ENCODE measurements around the gene SDE2. TPM values are rescaled to one million over a fixed set of nuclear protein-coding genes. Genes with fewer than 3 reads are reported as not detected.
"Not testable (repeated sequence)": the region's sequence is repeated elsewhere in the genome, so short reads cannot be mapped to it uniquely, and the experiment has no call there.

The SDE2 gene
- total RNA-seq, 2 experiments from 2014 or later = 14.9 to 15.5 TPM

DNA sequence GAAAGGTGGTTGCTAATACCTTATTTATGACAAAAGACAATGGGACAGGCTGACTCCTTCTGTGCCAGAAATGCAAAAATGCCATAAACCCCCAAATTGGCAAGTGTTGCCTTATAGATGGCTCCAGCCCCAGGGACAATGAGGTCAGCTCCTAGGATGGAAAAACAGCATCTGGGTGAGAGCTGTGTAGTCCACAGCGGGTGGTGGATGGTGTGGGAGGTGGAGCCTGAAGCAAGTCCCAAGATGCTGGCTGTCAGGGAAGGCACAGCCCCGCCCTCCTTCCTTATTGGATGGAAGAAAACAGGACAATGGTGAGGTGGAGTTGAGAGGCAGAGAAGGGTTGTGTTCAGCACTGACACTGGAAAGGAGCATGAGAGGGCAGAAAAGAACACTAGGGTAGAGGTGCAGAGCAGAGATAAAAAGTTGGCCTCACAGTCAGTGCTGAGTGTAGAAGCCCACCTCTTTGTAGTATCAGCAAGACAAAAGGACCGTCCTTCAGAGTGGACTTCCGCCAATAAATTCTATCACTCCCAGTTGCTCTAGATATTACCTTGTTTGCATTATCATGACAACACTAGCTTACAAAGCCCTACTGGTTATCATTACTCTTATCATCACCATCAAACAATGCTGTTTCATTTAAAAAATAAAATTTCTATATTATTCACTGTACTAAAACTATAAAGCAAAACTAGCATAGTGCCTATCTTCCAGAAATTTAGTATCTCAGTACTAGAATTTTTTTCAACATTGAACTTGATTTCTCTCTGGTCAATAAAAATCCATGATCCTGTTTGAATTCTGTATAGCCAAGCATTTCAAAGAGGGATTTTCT is 3.7 kb upstream of the SDE2 start:
- ChIA-PET POLR2A (no interaction called here), CTCF (interaction anchor here (1.7 to 3.5 kb wide), 2 partner anchors 62 to 123 kb away, joined by 5 to 14 read pairs; no protein-coding TSS in a partner anchor)
- intact Hi-C loops (cut with micrococcal nuclease) = no loop called here
- Mint-ChIP-seq H3K9me3 (peaks cover 2% of the 10 kb centered on the region), H3K36me3 (ENCODE audit: low read depth) (peaks cover 4% of the 10 kb centered on the region), H3K27ac (peak overlapping the region; percentile 94), H3K4me1 (ENCODE audit: low read depth) (peaks cover 41% of the 10 kb centered on the region), H3K27me3 (no peaks in the 10 kb centered on the region), H3K4me3 (peak overlapping the region; percentile 53)
- TF ChIP-seq, protein P1, sequence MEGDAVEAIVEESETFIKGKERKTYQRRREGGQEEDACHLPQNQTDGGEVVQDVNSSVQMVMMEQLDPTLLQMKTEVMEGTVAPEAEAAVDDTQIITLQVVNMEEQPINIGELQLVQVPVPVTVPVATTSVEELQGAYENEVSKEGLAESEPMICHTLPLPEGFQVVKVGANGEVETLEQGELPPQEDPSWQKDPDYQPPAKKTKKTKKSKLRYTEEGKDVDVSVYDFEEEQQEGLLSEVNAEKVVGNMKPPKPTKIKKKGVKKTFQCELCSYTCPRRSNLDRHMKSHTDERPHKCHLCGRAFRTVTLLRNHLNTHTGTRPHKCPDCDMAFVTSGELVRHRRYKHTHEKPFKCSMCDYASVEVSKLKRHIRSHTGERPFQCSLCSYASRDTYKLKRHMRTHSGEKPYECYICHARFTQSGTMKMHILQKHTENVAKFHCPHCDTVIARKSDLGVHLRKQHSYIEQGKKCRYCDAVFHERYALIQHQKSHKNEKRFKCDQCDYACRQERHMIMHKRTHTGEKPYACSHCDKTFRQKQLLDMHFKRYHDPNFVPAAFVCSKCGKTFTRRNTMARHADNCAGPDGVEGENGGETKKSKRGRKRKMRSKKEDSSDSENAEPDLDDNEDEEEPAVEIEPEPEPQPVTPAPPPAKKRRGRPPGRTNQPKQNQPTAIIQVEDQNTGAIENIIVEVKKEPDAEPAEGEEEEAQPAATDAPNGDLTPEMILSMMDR (IDR thresholded peaks at IDR 0.05) = no peak
- no peak for ATAC-seq
- DNase-seq = peak; percentile 63

DNA sequence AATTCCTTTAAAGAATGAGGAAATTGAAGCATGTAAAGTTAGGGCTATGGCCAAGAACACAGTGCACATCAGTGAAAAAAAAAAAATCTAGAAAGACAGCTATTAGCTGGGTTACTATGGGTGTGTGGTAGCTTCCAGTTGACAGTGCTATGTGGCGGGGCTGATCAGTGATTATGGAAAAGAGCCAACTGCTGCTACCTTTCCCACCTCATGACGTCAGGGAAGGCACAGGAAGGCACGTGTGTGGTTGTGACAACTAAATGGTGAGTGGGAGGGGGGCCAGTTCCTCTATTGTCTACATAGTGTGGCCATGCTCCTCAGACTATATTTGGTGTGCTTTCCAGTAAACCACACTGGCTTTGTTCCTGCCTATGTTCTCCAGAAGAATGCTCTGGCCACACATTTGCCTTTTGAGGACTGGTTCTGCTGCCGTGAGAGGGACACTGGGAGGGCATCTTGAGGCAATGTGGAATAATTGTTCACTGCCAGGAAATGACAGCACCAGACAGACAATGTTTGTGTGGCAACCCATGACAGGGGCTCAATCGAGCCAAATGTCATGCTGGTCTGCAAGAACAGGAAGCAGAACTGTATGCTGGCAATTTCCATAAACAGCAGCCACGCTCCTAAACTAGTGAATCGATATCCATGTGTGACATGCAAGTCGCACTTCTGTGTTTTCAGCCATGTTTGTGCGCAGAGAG is 3.0 kb upstream of the SDE2 start:
- peaks cover 46% of the 10 kb centered on the region for H3K4me1 Mint-ChIP-seq (ENCODE audit: low read depth)
- H3K27me3 Mint-ChIP-seq = no peaks in the 10 kb centered on the region

DNA sequence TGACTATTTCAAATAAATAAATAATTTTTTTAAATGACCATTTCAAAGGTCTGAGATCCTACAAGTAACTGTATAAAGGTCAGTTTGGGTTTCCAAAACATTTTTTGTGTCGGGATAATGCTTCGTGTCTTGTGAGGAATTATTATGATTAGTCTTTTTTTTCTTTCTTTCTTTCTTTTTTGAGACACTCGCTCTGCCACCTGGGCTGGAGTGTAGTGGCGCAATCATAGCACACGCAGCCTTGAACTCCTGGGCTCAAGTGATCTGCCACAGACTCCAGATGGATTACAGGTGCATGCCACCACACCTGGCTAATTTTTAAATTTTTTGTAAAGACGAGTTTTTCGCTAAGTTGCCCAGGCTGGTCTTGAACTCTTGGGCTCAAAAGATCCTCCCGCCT is 1.9 kb upstream of the SDE2 start:
- DNase-seq = no peak
- peaks cover 11% of the 10 kb centered on the region for H3K36me3 Mint-ChIP-seq (ENCODE audit: low read depth)
- peaks cover 2% of the 10 kb centered on the region for H3K9me3 Mint-ChIP-seq
- no peaks in the 10 kb centered on the region for H3K27me3 Mint-ChIP-seq
- CTCF ChIA-PET = interaction anchor here (1.4 kb wide), 1 partner anchor 123 kb away, joined by 3 read pairs; no protein-coding TSS in a partner anchor
- peak overlapping the region; percentile 100 for H3K27ac Mint-ChIP-seq
- ATAC-seq = no peak
- intact Hi-C loops (cut with micrococcal nuclease) = no loop called here
- H3K4me1 Mint-ChIP-seq (ENCODE audit: low read depth) = peaks cover 54% of the 10 kb centered on the region
- peak overlapping the region; percentile 98 for H3K4me3 Mint-ChIP-seq
- POLR2A ChIA-PET = interaction anchor here (1.4 to 3.1 kb wide), 2 partner anchors 62 to 223 kb away, joined by 3 to 43 read pairs; partner anchors contain the start of genes H3-3A and SRP9
- TF ChIP-seq, protein P1 (IDR thresholded peaks at IDR 0.05) = no peak

More for the DNA sequence above, 3.0 kb upstream of the SDE2 start:
- Mint-ChIP-seq H3K9me3 (peaks cover 2% of the 10 kb centered on the region), H3K4me3 (peak overlapping the region; percentile 53), H3K27ac (peak overlapping the region; percentile 94), H3K36me3 (ENCODE audit: low read depth) (peaks cover 4% of the 10 kb centered on the region)
- peak; percentile 76 for DNase-seq
- CTCF ChIA-PET = interaction anchor here (3.5 kb wide), 1 partner anchor 63 kb away, joined by 14 read pairs; no protein-coding TSS in a partner anchor
- POLR2A ChIA-PET = interaction anchor here (0.7 to 3.1 kb wide), 3 partner anchors 9 to 224 kb away, joined by 3 to 43 read pairs (median 3); partner anchors contain the start of genes H3-3A and SRP9
- TF ChIP-seq, protein P1 (IDR thresholded peaks at IDR 0.05) = no peak
- ATAC-seq = peak; percentile 20
- intact Hi-C loops (cut with micrococcal nuclease) = no loop called here

DNA sequence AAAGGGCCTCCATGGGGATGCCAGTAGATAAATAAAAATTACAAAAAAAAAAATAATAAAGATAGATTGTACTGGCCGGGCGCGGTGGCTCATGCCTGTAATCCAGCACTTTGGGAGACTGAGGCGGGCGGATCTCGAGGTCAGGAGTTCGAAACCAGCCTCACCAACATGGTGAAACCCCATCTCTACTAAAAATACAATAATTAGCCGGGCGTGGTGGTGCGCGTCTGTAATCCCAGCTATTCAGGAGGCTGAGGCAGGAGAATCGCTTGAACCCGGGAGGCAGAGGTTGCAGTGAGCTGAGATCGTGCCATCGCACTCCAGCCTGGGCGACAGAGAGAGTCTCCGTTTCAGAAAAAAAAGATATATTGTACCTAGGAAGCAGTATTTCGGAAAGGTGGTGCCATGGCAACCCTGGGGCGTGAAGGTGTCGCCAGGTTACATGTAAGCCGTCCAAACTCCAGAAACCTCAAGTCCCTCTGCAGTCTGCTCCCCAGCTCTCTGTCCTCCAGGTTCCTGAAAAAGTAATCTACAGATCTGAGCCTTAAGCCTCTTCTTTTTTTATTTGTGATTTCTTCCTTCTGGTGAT is 1.4 kb upstream of the SDE2 start:
- POLR2A ChIA-PET = interaction anchor here (0.7 to 3.1 kb wide), 9 partner anchors 15 to 646 kb away, joined by 3 to 43 read pairs (median 4); partner anchors contain the start of genes H3-3A, SRP9 and TMEM63A
- H3K9me3 Mint-ChIP-seq; H3K27me3 Mint-ChIP-seq; ATAC-seq; intact Hi-C loops (cut with micrococcal nuclease): not testable (repeated sequence)
- Mint-ChIP-seq H3K4me1 (ENCODE audit: low read depth) (peaks cover 59% of the 10 kb centered on the region), H3K4me3 (peak overlapping the region; percentile 98), H3K36me3 (ENCODE audit: low read depth) (peaks cover 13% of the 10 kb centered on the region), H3K27ac (peak overlapping the region; percentile 100)
- CTCF ChIA-PET = interaction anchor here (1.1 to 1.9 kb wide), 4 partner anchors 13 to 123 kb away, joined by 3 to 13 read pairs (median 6); no protein-coding TSS in a partner anchor
- DNase-seq = peak; percentile 48

DNA sequence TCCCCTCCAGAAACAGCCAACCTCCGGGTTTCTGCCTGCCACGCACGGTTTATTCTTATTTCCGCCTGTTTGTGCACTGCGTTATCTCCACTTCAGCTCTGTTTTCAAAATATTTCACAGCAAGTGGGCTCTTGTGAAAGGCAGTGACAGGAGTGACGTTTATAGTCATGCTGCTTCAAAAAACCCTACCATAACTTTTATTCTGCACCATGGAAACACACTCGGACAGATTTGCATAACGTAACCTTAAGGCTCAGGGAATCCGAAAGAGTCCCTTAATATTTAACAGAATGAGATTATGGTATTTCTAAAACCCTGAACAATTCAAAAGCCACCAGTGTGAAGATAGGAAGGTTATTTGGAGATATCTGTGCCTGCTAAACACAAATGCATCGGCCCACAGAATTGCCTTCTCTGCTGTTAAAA is 782 bp upstream of the SDE2 start:
- Mint-ChIP-seq H3K27ac (peak overlapping the region; percentile 100), H3K4me3 (peak overlapping the region; percentile 98), H3K27me3 (no peaks in the 10 kb centered on the region), H3K9me3 (peaks cover 2% of the 10 kb centered on the region), H3K36me3 (ENCODE audit: low read depth) (peaks cover 15% of the 10 kb centered on the region), H3K4me1 (ENCODE audit: low read depth) (peaks cover 64% of the 10 kb centered on the region)
- DNase-seq = no peak
- TF ChIP-seq, protein P1 (IDR thresholded peaks at IDR 0.05) = no peak
- ATAC-seq = peak; percentile 25
- CTCF ChIA-PET = interaction anchor here (0.8 to 1.9 kb wide), 6 partner anchors 11 to 126 kb away, joined by 3 to 13 read pairs (median 4); no protein-coding TSS in a partner anchor
- POLR2A ChIA-PET = interaction anchor here (0.7 to 3.1 kb wide), 23 partner anchors 11 to 646 kb away, joined by 3 to 43 read pairs (median 4); partner anchors contain the start of genes H3-3A, LBR, PYCR2 and SRP9
- intact Hi-C loops (cut with micrococcal nuclease) = loop anchor here (1.0 kb wide), 1 partner anchor 63 kb away; no protein-coding TSS in a partner anchor

All from activated CD8-positive, alpha-beta T cell treated with anti-CD3 and anti-CD28 coated beads for 36 hours (primary cell).